Gastrocnemius medialis (tissue), 4 donors: ENCODE measurements around the gene EPN3. TPM values are rescaled to one million over a fixed set of nuclear protein-coding genes. Genes with fewer than 3 reads are reported as not detected.

Source experiments
- ATAC-seq, 2 donors: fragments of 150-250 bp; one replicate each; pipeline ENCODE4 v1.9.1; 2016
- DNase-seq, 2 donors: peaks; one replicate each; pipeline ENCODE4 v3.0.0-alpha.2; 2019
- H3K27ac ChIP-seq, 4 donors: fragments of 200-600 bp; sonication (generic); 1 replicate in 1 of 4; 2 replicates in 3 of 4; pipeline ENCODE4 v1.5.1; 2016 to 2018; ENCODE audit warnings: mild to moderate bottlenecking in 2 of 4, moderate library complexity in 1 of 4
- H3K27me3 ChIP-seq, 3 donors: fragments of 200-600 bp; sonication (generic) in 2 of 3; 1 replicate in 1 of 3; 2 replicates in 2 of 3; pipeline versions ENCODE4 v1.5.1 to v1.6.0; 2016 to 2019; ENCODE audit warnings: mild to moderate bottlenecking in 1 of 3, moderate library complexity in 1 of 3
- H3K36me3 ChIP-seq, 2 donors: fragments of 200-600 bp; sonication (generic) in 1 of 2; one replicate each; pipeline ENCODE4 v1.5.1; 2017 to 2018
- H3K4me1 ChIP-seq, 2 donors: fragments of 200-600 bp; sonication (generic) in 1 of 2; one replicate each; pipeline ENCODE4 v1.5.1; 2016 to 2017; ENCODE audit warnings: mild to moderate bottlenecking in 2 of 2
- H3K4me3 ChIP-seq, 4 donors: fragments of 200-600 bp; sonication (generic) in 3 of 4; 1 replicate in 1 of 4; 2 replicates in 3 of 4; pipeline ENCODE4 v1.5.1; 2016 to 2019; ENCODE audit warnings: mild to moderate bottlenecking in 2 of 4
- H3K9me3 ChIP-seq, 3 donors: fragments of 200-600 bp; sonication (generic) in 2 of 3; 1 replicate in 1 of 3; 2 replicates in 2 of 3; pipeline ENCODE4 v1.5.1; 2016 to 2019
- POLR2A ChIP-seq, 2 donors: fragments of 450-650 bp; IDR thresholded peaks; one replicate each; pipeline ENCODE4 v1.6.1; 2017; ENCODE audit warnings: antibody characterized with exemption in 2 of 2, mild to moderate bottlenecking in 2 of 2, moderate library complexity in 2 of 2
- in situ Hi-C, 4 donors: fragments of 200-750 bp; cut with MboI; loops; one replicate each; pipeline versions ENCODE4 v1.15.0 to v1.8.0; 2017; ENCODE audit warnings: low sequenced_read_pairs in 4 of 4
- intact Hi-C: fragments of 100-400 bp; cut with DNase I; formaldehyde crosslinking; loops from one replicate; pipeline ENCODE4 v1.15.1; 2023; ENCODE audit warnings: low total_unique reads
- total RNA-seq, 4 donors: library from RNA; depleted of rRNA; stranded (reverse); fragments of >200 nt; gene quantifications; one replicate each; pipeline versions ENCODE4 v1.1.0 to v1.2.3, GENCODE V29; 2016
- TF ChIP-seq, protein P1 (sequence below), 5 experiments: fragments of 450-650 bp in 3 of 5; fragments of 200-600 bp in 2 of 5; sonication (generic) in 2 of 5; IDR thresholded peaks in 4 of 5; conservative IDR thresholded peaks in 1 of 5; 1 replicate in 4 of 5; 2 replicates in 1 of 5; pipeline ENCODE4 v1.5.1; 2016 to 2019; ENCODE audit warnings: antibody characterized with exemption in 5 of 5, mild to moderate bottlenecking in 3 of 5, moderate library complexity in 3 of 5

Gene EPN3
- total RNA-seq, 4 donors from 2014 or later = not detected

DNA sequence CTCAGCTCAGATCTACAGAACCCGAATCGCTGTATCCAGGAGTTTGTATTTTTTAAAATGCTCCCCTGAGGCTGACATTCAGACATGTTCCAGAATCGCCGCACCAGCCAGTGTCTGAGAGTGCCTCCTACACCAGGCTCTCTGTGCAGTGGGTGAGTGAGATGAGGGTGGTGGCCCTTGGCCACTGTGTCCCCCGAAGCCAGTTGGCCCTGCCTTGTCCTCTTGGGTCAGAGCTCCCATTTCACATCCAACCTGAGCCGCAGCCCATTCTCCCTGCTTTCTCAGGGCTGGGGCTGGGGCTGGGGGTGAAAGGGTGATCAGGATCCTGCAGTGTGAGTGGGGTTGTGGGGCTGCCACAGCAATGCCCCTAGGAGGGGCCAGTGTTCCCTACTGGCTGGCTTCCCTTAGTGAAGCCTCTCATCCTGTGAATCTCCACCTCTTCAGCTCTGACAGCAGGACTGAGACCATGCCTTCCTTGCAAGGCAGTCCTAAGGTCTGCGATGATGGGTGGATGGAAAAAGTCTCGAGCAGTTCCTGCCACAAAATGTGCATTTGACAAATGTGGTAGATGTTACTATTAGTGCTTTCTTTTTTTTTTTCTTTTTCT is 37.2 kb upstream of the EPN3 start:
- Histone ChIP-seq H3K27me3 (no peaks in the 10 kb centered on the region), H3K4me1 (no peaks in the 10 kb centered on the region), H3K27ac (no peak overlapping the region), H3K9me3 (no peaks in the 10 kb centered on the region), H3K4me3 (no peak overlapping the region), H3K36me3 (no peaks in the 10 kb centered on the region)
- TF ChIP-seq POLR2A (IDR thresholded peaks at IDR 0.05) = no peak
- TF ChIP-seq, protein P1, sequence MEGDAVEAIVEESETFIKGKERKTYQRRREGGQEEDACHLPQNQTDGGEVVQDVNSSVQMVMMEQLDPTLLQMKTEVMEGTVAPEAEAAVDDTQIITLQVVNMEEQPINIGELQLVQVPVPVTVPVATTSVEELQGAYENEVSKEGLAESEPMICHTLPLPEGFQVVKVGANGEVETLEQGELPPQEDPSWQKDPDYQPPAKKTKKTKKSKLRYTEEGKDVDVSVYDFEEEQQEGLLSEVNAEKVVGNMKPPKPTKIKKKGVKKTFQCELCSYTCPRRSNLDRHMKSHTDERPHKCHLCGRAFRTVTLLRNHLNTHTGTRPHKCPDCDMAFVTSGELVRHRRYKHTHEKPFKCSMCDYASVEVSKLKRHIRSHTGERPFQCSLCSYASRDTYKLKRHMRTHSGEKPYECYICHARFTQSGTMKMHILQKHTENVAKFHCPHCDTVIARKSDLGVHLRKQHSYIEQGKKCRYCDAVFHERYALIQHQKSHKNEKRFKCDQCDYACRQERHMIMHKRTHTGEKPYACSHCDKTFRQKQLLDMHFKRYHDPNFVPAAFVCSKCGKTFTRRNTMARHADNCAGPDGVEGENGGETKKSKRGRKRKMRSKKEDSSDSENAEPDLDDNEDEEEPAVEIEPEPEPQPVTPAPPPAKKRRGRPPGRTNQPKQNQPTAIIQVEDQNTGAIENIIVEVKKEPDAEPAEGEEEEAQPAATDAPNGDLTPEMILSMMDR (IDR thresholded peaks at IDR 0.05 in 4 of 5, conservative IDR thresholded peaks at IDR 0.05 in 1 of 5) = no peak
- DNase-seq (no peak), ATAC-seq (no peak)
- in situ Hi-C loops = loop anchor here in 1 of 4 donors (25.0 kb wide), 1 partner anchor 108 kb away; the partner anchor contains the start of gene LRRC59
- intact Hi-C loops = no loop called here

DNA sequence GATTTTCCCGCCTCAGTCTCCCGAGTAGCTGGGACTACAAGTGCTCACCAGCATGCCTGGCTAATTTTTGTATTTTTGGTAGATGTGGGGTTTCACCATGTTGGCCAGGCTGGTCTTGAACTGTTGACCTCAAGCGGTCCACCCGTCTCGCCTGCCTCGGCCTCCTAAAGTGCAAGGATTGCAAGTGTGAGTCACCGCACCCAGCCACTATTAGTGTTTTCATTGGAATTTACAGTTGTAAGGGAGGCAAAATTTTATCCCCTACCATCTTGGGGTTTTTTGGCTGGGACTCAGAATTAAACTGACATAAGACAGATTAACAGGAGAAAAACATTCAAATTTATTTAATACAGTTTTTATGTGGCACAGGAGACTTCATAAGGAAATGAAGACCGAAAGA is 36.6 kb upstream of the EPN3 start:
- no peak for DNase-seq
- in situ Hi-C loops = loop anchor here in 1 of 4 donors (25.0 kb wide), 1 partner anchor 109 kb away; the partner anchor contains the start of gene LRRC59
- H3K4me1 ChIP-seq = no peaks in the 10 kb centered on the region
- no peak overlapping the region for H3K4me3 ChIP-seq
- ATAC-seq = no peak
- H3K9me3 ChIP-seq = no peaks in the 10 kb centered on the region
- H3K27me3 ChIP-seq = no peaks in the 10 kb centered on the region
- intact Hi-C loops = no loop called here
- no peak overlapping the region for H3K27ac ChIP-seq
- H3K36me3 ChIP-seq = no peaks in the 10 kb centered on the region
- TF ChIP-seq POLR2A (IDR thresholded peaks at IDR 0.05) = no peak
- TF ChIP-seq, protein P1 (IDR thresholded peaks at IDR 0.05 in 4 of 5, conservative IDR thresholded peaks at IDR 0.05 in 1 of 5) = no peak

DNA sequence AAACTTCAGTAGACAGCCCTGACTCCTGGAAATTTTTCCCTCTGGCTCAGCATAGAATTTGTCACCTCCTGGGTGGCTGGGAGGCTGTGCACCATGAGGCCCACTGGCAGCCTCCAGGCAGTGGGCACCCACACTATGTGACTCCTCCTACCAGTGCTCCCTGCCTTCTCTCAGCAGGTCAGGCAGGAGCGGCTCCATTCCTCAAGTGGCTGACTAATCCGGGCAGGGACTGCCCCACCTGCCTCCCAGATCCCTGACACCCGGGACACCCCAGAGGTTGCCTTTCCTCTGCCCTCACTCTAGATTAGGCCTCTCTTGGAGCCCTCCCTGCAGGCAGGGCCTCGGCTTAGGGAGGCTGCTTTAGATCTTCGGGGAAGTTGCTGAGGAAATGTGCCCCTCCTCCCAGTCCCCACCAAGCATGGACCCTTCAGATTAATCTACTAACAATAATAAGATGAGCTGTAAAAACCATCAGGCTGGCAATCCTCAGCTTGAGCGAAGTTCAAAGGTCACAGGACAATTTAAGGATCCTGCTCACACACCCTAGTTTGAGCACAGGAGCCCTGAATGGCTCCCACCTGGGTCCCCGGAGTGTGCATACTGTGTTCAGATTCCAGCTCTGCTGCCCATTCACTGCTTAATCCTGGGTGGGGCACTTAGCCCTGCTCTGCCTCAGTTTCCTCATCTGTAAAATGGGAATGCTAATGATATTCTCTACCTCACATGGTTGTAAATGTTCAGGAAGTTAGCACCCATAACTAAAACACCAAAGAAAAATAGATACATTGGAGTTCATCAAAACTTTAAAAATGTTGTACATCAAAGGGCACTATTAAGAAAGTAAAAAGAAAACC is 34.3 kb upstream of the EPN3 start:
- DNase-seq = no peak
- H3K4me3 ChIP-seq = no peak overlapping the region
- no peaks in the 10 kb centered on the region for H3K4me1 ChIP-seq
- no peaks in the 10 kb centered on the region for H3K9me3 ChIP-seq
- TF ChIP-seq, protein P1 (IDR thresholded peaks at IDR 0.05 in 4 of 5, conservative IDR thresholded peaks at IDR 0.05 in 1 of 5) = no peak
- TF ChIP-seq POLR2A (IDR thresholded peaks at IDR 0.05) = no peak
- intact Hi-C loops (no loop called here), in situ Hi-C loops (loop anchor here in 1 of 4 donors (25.0 kb wide), 1 partner anchor 111 kb away; the partner anchor contains the start of gene LRRC59)
- H3K36me3 ChIP-seq = no peaks in the 10 kb centered on the region
- no peak overlapping the region for H3K27ac ChIP-seq
- no peaks in the 10 kb centered on the region for H3K27me3 ChIP-seq
- ATAC-seq = no peak

DNA sequence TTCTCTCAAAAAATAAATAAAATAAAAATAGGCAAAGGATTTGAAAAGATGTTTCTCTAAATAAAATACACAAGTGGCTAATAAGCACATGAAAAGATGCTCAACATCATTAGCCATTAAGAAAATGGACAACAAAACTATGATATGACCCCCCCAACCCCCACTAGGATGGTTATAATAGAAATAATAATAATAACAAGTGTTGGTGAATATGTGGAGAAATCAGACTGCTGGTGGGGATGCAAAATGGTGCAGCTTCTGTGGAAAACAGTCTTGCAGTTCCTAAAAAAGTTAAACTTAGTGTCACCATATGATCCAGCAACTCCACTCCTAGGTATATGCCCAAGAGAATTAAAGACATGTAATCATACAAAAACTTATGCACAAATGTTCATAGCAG is 33.3 kb upstream of the EPN3 start:
- TF ChIP-seq, protein P1 (IDR thresholded peaks at IDR 0.05 in 4 of 5, conservative IDR thresholded peaks at IDR 0.05 in 1 of 5) = no peak
- H3K9me3 ChIP-seq = no peaks in the 10 kb centered on the region
- H3K27me3 ChIP-seq = no peaks in the 10 kb centered on the region
- no peaks in the 10 kb centered on the region for H3K36me3 ChIP-seq
- in situ Hi-C loops = loop anchor here in 1 of 4 donors (25.0 kb wide), 1 partner anchor 112 kb away; the partner anchor contains the start of gene LRRC59
- H3K4me3 ChIP-seq = no peak overlapping the region
- H3K27ac ChIP-seq = no peak overlapping the region
- no peak for ATAC-seq
- intact Hi-C loops = no loop called here
- DNase-seq = no peak
- no peaks in the 10 kb centered on the region for H3K4me1 ChIP-seq
